K562 (cell line): ENCODE data around the gene SLC36A2. TPM values are rescaled to one million over a fixed set of nuclear protein-coding genes. Genes with fewer than 3 reads are reported as not detected.

ENCODE experiments used
- ATAC-seq: fragments of 200-7000 bp; cut with Tn5 transposase; 3 replicates; pipeline ENCODE4 v1.9.1; 2020; ENCODE audit warnings: moderate library complexity
- BruUV-seq: library from RNA; stranded (reverse); fragments of 400-500 nt; replicated peaks from 2 replicates; lab custom pipeline; 2021; lab: Mats Ljungman, UMichigan
- CTCF ChIA-PET: fragments of 300-600 bp; formaldehyde crosslinking; extraction: SDS; loops from one replicate; lab custom pipeline; 2021; ENCODE audit warnings: low intra/inter-chr PET ratio; lab: Yijun Ruan, JAX
- POLR2A ChIA-PET: fragments of 300-600, 350-650 bp; sonication (Branson Sonifier 250); formaldehyde crosslinking; extraction: SDS; loops from one replicate; lab custom pipeline; 2021; ENCODE audit warnings: antibody characterized with exemption, inconsistent platforms; lab: Yijun Ruan, JAX
- DNase-seq, 4 experiments: peaks; one replicate each; pipeline versions ENCODE4 v3.0.0 to v3.0.0-alpha.2; 2011 to 2018; ENCODE audit warnings: low spot score in 3 of 4, mixed read lengths in 3 of 4; ENCODE audit errors: extremely low read depth in 1 of 4
- FAIRE-seq: peaks from 2 replicates; lab custom pipeline; 2011; peaks lifted over from hg19 to GRCh38; lab: Jason Lieb, UNC
- H2AFZ ChIP-seq: 2 replicates; pipeline ENCODE4 v1.6.0; 2011; ENCODE audit warnings: low read depth, low read length, control low read depth, inconsistent platforms
- H3K27ac ChIP-seq: fragments of 200-600 bp; 3 replicates; pipeline ENCODE4 v1.8.0; 2011; ENCODE audit warnings: low read depth, mild to moderate bottlenecking, control low read depth, inconsistent platforms, low read length, moderate library complexity, mixed read lengths; ENCODE audit errors: extremely low read depth
- H3K27me3 ChIP-seq, 2 experiments: fragments of 300-600 bp in 1 of 2; 2 replicates in 1 of 2; 3 replicates in 1 of 2; pipeline versions ENCODE4 v1.6.0 to v1.8.0; 2011; ENCODE audit warnings: inconsistent platforms in 2 of 2, low read length in 2 of 2, mild to moderate bottlenecking in 1 of 2, mixed read lengths in 1 of 2, moderate library complexity in 1 of 2; ENCODE audit not compliant: control insufficient read depth in 2 of 2, insufficient read depth in 2 of 2
- H3K36me3 ChIP-seq: fragments of 300-600 bp; 3 replicates; pipeline ENCODE4 v1.8.0; 2011; ENCODE audit warnings: mild to moderate bottlenecking, low read length, inconsistent platforms; ENCODE audit not compliant: control insufficient read depth, insufficient read depth
- H3K4me1 ChIP-seq, 2 experiments: fragments of 200-600 bp in 1 of 2; replicated peaks in 1 of 2; 2 replicates in 1 of 2; 3 replicates in 1 of 2; pipeline versions ENCODE4 v1.5.1 to v1.8.0; 2011; ENCODE audit warnings: inconsistent platforms in 2 of 2, low read length in 2 of 2, mild to moderate bottlenecking in 1 of 2, mixed read lengths in 1 of 2, moderate library complexity in 1 of 2; ENCODE audit not compliant: control insufficient read depth in 2 of 2, insufficient read depth in 2 of 2
- H3K4me2 ChIP-seq: 2 replicates; pipeline ENCODE4 v1.6.1; 2011; ENCODE audit warnings: low read length, control low read depth, inconsistent platforms, mixed read lengths; ENCODE audit not compliant: insufficient read depth
- H3K4me3 ChIP-seq: fragments of 200-600 bp; sonication (generic), shearing (Covaris generic); 2 replicates; pipeline ENCODE4 v1.5.1; 2016; ENCODE audit warnings: control low read depth, inconsistent platforms
- H3K79me2 ChIP-seq: fragments of 200-600 bp; 3 replicates; pipeline ENCODE4 v1.8.0; 2011; ENCODE audit warnings: low read length, inconsistent platforms; ENCODE audit not compliant: control insufficient read depth, insufficient read depth
- H3K9ac ChIP-seq, 2 experiments: 2 replicates each; pipeline versions ENCODE4 v1.6.0 to v1.6.1; 2011; ENCODE audit warnings: low read depth in 2 of 2, low read length in 2 of 2, control low read depth in 1 of 2, inconsistent platforms in 1 of 2, mild to moderate bottlenecking in 1 of 2, mixed read lengths in 1 of 2; ENCODE audit not compliant: insufficient read depth in 1 of 2
- H3K9me1 ChIP-seq: one replicate; pipeline ENCODE4 v1.6.0; 2011; ENCODE audit warnings: inconsistent platforms, mild to moderate bottlenecking, low read length, moderate library complexity; ENCODE audit not compliant: control insufficient read depth, insufficient read depth
- H3K9me3 ChIP-seq: replicated peaks from 2 replicates; pipeline ENCODE4 v1.5.1; 2011; ENCODE audit warnings: low read depth, low read length, inconsistent platforms; ENCODE audit not compliant: control insufficient read depth, insufficient read depth
- H4K20me1 ChIP-seq: replicated peaks from 2 replicates; pipeline ENCODE4 v1.6.1; 2011; ENCODE audit warnings: low read length, inconsistent platforms, mixed read lengths; ENCODE audit not compliant: control insufficient read depth, insufficient read depth
- CBX2 ChIP-seq: fragments of 200-600 bp; sonication (generic); IDR thresholded peaks from one replicate; pipeline ENCODE4 v1.6.1; 2012; ENCODE audit warnings: mild to moderate bottlenecking, low read length, inconsistent platforms; ENCODE audit not compliant: insufficient read depth, poor library complexity, severe bottlenecking
- CEBPG ChIP-seq, 3 experiments: fragments of 200-800 bp in 1 of 3; sonication (Bioruptor generic) in 1 of 3; sonication (generic) in 1 of 3; formaldehyde crosslinking in 1 of 3; IDR thresholded peaks in 2 of 3; conservative IDR thresholded peaks in 1 of 3; 2 replicates each; pipeline versions ENCODE4 v1.6.1 to v1.8.0; 2016 to 2022; ENCODE audit warnings: missing compliant biosample characterization in 2 of 3, missing genetic modification characterization in 2 of 3, mild to moderate bottlenecking in 1 of 3, missing genetic modification reagents in 1 of 3
- FOXJ2 ChIP-seq: fragments of 200-800 bp; sonication (Bioruptor generic); IDR thresholded peaks from 2 replicates; pipeline ENCODE4 v1.6.1; 2016; ENCODE audit warnings: missing genetic modification characterization, missing compliant biosample characterization
- KDM5B ChIP-seq: fragments of 200-600 bp; sonication (generic); IDR thresholded peaks from 2 replicates; pipeline ENCODE4 v1.6.1; 2012; ENCODE audit warnings: low read depth, mild to moderate bottlenecking, moderate library complexity, low read length, control low read depth, inconsistent platforms; ENCODE audit not compliant: insufficient replicate concordance
- NONO ChIP-seq, 2 experiments: fragments of 200-400 bp in 1 of 2; fragments of 450-650 bp in 1 of 2; formaldehyde crosslinking in 1 of 2; IDR thresholded peaks; 2 replicates each; pipeline ENCODE4 v1.6.1; 2017; ENCODE audit warnings: low read depth in 2 of 2, mild to moderate bottlenecking in 2 of 2, moderate library complexity in 2 of 2, low read length in 1 of 2
- SIX5 ChIP-seq, 2 experiments: IDR thresholded peaks; 2 replicates each; pipeline ENCODE4 v1.6.1; 2011; ENCODE audit warnings: low read length in 2 of 2, borderline replicate concordance in 1 of 2, low read depth in 1 of 2, mild to moderate bottlenecking in 1 of 2, moderate library complexity in 1 of 2; ENCODE audit not compliant: insufficient read depth in 1 of 2
- SREBF1 ChIP-seq: fragments of 150-350 bp; IDR thresholded peaks from 2 replicates; pipeline ENCODE4 v1.6.1; 2014; ENCODE audit warnings: antibody characterized with exemption, low read depth, low read length, borderline replicate concordance
- ZKSCAN1 ChIP-seq: fragments of 150-350 bp; IDR thresholded peaks from 2 replicates; pipeline ENCODE4 v1.6.1; 2016; ENCODE audit warnings: low read depth, low read length
- ZNF445 ChIP-seq: fragments of 250-450 bp; sonication (Bioruptor Pico); IDR thresholded peaks from 2 replicates; pipeline ENCODE4 v1.4.0; 2020; ENCODE audit warnings: low read depth, mild to moderate bottlenecking, moderate library complexity
- ZSCAN29 ChIP-seq: fragments of 450-650 bp; IDR thresholded peaks from 2 replicates; pipeline ENCODE4 v1.6.1; 2017
- WGBS: fragments of 100-300 bp; shearing (Covaris generic); methylation state at CpG from one replicate; pipeline ENCODE4 v1.1.6; 2016; ENCODE audit warnings: low coverage, mixed read lengths; ENCODE audit not compliant: insufficient coverage; ENCODE audit errors: missing lambda C conversion rate; 5-methylcytosine and 5-hydroxymethylcytosine counted together
- in situ Hi-C: fragments of 300-500 bp; cut with MboI; formaldehyde crosslinking; loops from 4 replicates; pipeline ENCODE4 v1.15.0; 2018; ENCODE audit warnings: inconsistent platforms, mixed read lengths
- intact Hi-C: fragments of 100-400 bp; cut with micrococcal nuclease; formaldehyde crosslinking; loops from 2 replicates; pipeline ENCODE4 v1.14.2; 2022
- polyA plus RNA-seq, 8 experiments: library from polyadenylated mRNA; depleted of rRNA in 4 of 8; stranded (reverse) in 5 of 8; unstranded in 3 of 8; fragments of >200 nt; fragmentation: Nextera tagmentation in 2 of 8; fragmentation: Illumina TruSeq in 1 of 8; extraction: Ambion mirVana in 2 of 8; extraction: Trizol in 1 of 8; gene quantifications; 2 replicates each; pipeline versions ENCODE4 v1.2.1 to v1.2.3, GENCODE V29; 2011 to 2014; ENCODE audit warnings: inconsistent platforms in 1 of 8, missing spikeins in 1 of 8
- total RNA-seq, 7 experiments: library from RNA; depleted of rRNA in 6 of 7; stranded (reverse); fragments of >200 nt in 6 of 7; fragmentation: Illumina TruSeq in 2 of 7; extraction: Trizol in 2 of 7; gene quantifications; 2 replicates each; pipeline versions ENCODE4 v1.2.1 to v1.2.3, GENCODE V29; 2011 to 2021; ENCODE audit warnings: low replicate concordance in 1 of 7
- TF ChIP-seq, protein P1 (sequence below): IDR thresholded peaks from 2 replicates; pipeline ENCODE4 v1.6.1; 2011; ENCODE audit warnings: borderline replicate concordance, low read depth, mild to moderate bottlenecking, moderate library complexity, low read length; ENCODE audit not compliant: insufficient read depth, poor library complexity, severe bottlenecking
- TF ChIP-seq, protein P2 (sequence below): fragments of 450-650 bp; IDR thresholded peaks from 2 replicates; pipeline ENCODE4 v1.6.1; 2016; ENCODE audit warnings: missing biosample characterization, missing genetic modification characterization
- TF ChIP-seq, protein P3 (sequence below): sonication (generic); formaldehyde crosslinking; IDR thresholded peaks from 2 replicates; pipeline ENCODE4 v1.8.0; 2023; ENCODE audit warnings: mild to moderate bottlenecking, missing genetic modification reagents

SLC36A2 gene
- total and polyA plus RNA-seq, 9 of the 15 experiments (the other 6 are each of a cell fraction or from before 2014, with no cell fraction given), result not detected

DNA sequence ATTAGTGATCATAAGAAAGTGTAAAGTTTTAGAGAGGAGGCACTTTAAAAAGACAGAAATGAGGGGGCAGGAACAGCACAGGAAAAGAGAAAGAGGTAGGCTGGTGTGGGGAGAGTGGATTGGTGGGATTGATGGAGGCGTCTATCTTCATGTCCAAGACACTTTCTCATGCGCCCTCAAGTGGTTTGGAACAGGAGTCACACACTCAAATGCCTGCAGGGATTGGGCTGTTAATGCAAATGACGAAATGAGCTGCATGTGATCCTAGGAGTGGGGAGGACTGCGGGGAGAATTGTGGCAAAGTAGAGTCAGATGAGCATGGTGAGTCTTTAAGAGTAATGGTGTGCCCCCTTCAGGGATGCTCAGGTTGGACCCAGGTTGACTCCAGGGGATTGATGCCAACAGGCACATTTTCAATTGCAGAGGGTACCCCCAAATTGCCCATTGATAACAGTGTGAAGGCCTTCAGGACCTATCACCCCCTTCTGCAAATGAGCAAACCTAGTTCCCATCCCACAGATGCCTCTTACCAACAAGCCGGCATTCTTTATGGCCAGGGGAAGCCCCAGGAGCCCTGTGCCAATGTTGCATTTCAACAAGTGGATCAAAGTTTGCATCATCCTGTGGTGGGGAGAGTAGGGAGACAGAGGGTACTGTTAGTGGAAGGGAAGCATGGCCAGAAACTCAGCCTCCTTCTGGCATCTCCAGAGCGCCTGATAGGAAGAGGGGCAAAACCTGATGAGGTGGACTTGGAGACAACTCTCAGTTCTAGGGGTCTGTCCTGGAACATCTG is 49.1 kb downstream of the SLC36A2 start (continued):
- TF ChIP-seq, protein P1, sequence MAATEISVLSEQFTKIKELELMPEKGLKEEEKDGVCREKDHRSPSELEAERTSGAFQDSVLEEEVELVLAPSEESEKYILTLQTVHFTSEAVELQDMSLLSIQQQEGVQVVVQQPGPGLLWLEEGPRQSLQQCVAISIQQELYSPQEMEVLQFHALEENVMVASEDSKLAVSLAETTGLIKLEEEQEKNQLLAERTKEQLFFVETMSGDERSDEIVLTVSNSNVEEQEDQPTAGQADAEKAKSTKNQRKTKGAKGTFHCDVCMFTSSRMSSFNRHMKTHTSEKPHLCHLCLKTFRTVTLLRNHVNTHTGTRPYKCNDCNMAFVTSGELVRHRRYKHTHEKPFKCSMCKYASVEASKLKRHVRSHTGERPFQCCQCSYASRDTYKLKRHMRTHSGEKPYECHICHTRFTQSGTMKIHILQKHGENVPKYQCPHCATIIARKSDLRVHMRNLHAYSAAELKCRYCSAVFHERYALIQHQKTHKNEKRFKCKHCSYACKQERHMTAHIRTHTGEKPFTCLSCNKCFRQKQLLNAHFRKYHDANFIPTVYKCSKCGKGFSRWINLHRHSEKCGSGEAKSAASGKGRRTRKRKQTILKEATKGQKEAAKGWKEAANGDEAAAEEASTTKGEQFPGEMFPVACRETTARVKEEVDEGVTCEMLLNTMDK, result peak; percentile 24
- TF ChIP-seq CEBPG (CRISPR knock-in tag; IDR thresholded peaks at IDR 0.05), result 0 out of 2 replicates have a peak, but pooled peaks have one; percentile 11
- no peak for TF ChIP-seq CEBPG (tag; conservative IDR thresholded peaks at IDR 0.05 in 1 of 2, IDR thresholded peaks at IDR 0.05 in 1 of 2)
- TF ChIP-seq SIX5 (IDR thresholded peaks at IDR 0.05; ENCODE audit: borderline replicate concordance in 1 of 2, insufficient read depth in 1 of 2, low read depth in 1 of 2, low read length in 2 of 2), result no peak
- TF ChIP-seq ZKSCAN1, result no peak

DNA sequence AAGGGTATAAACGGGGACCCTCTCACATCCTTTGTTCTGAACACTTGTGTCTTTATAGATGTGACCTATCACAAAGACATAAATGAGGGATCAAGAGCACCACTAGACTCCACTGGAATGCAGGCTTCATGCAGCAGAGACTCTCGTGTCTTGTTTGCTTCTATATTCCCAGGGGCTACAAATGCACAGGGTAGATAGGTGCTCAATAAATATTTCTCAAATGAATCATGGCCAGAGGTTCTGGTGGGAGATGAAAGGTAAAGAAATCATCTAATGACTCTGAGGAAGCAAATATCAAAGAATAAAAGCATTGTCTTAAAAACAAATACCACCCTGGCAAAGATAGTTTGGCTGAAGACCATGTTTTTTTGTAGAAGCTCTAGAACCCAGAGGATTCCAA is 50.4 kb downstream of the SLC36A2 start:
- Histone ChIP-seq H4K20me1 (no peaks in the 10 kb centered on the region), H3K4me2 (no peak overlapping the region), H3K36me3 (no peaks in the 10 kb centered on the region), H3K27ac (no peak overlapping the region), H3K27me3 (peaks cover 6 to 12% of the 10 kb centered on the region in 2 experiments), H3K9me1 (no peaks in the 10 kb centered on the region), H3K9me3 (no peaks in the 10 kb centered on the region), H3K4me3 (no peak overlapping the region), H3K9ac (no peak overlapping the region), H3K79me2 (no peaks in the 10 kb centered on the region), H3K4me1 (no peaks in the 10 kb centered on the region), H2AFZ (no peak overlapping the region)
- WGBS, result 0% methylated on average over 2 of the region's 2 CpGs
- in situ Hi-C loops (no loop called here), intact Hi-C loops (no loop called here)
- no peak for ATAC-seq
- no TSS peak for BruUV-seq
- no peak for FAIRE-seq
- DNase-seq, result no peak
- ChIA-PET CTCF (no interaction called here), POLR2A (no interaction called here)
- TF ChIP-seq, protein P2, sequence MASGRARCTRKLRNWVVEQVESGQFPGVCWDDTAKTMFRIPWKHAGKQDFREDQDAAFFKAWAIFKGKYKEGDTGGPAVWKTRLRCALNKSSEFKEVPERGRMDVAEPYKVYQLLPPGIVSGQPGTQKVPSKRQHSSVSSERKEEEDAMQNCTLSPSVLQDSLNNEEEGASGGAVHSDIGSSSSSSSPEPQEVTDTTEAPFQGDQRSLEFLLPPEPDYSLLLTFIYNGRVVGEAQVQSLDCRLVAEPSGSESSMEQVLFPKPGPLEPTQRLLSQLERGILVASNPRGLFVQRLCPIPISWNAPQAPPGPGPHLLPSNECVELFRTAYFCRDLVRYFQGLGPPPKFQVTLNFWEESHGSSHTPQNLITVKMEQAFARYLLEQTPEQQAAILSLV (tag), result no peak
- no peak for TF ChIP-seq FOXJ2 (tag)
- no peak for TF ChIP-seq SREBF1
- TF ChIP-seq, protein P3, sequence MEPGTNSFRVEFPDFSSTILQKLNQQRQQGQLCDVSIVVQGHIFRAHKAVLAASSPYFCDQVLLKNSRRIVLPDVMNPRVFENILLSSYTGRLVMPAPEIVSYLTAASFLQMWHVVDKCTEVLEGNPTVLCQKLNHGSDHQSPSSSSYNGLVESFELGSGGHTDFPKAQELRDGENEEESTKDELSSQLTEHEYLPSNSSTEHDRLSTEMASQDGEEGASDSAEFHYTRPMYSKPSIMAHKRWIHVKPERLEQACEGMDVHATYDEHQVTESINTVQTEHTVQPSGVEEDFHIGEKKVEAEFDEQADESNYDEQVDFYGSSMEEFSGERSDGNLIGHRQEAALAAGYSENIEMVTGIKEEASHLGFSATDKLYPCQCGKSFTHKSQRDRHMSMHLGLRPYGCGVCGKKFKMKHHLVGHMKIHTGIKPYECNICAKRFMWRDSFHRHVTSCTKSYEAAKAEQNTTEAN (CRISPR knock-in tag), result no peak
- TF ChIP-seq ZSCAN29, result no peak
- TF ChIP-seq CBX2, result no peak
- no peak for TF ChIP-seq NONO (IDR thresholded peaks at IDR 0.05; ENCODE audit: low read depth in 2 of 2, low read length in 1 of 2)
- no peak for TF ChIP-seq ZNF445
- TF ChIP-seq KDM5B, result no peak
